Measurements from ENCODE around the gene NMUR2. TPM values are rescaled to one million over a fixed set of nuclear protein-coding genes. Genes with fewer than 3 reads are reported as not detected.

The NMUR2 gene
- total and polyA plus RNA-seq, 2 donors (not counting 3 experiments of a cell fraction or from before 2014, with no cell fraction given) = not detected

DNA sequence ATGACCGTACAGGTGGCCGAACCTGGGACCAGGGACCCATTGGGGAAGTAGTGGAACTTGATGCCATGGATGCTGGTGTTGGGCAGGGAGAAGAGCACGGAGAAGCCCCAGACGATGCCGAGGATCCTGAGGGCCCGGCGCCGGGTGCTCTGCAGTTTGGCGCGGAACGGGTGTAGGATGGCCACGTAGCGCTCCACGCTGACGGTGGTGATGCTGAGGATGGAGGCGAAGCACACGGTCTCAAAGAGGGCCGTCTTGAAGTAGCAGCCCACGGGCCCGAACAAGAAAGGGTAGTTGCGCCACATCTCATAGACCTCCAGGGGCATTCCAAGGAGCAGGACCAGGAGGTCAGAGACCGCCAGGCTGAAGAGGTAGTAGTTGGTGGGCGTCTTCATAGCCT, 585 bp downstream of the NMUR2 start:
- BruUV-seq (replicated peaks) = no TSS peak
- Histone ChIP-seq H3K4me2 (ENCODE audit: insufficient read depth, low read length) (no peak overlapping the region), H3K27me3 (ENCODE audit: control insufficient read depth in 2 of 2, insufficient read depth in 2 of 2, low read length in 2 of 2) (no peaks in the 10 kb centered on the region), H3K9me1 (replicated peaks; ENCODE audit: control insufficient read depth, extremely low read depth, insufficient read depth, low read length) (no peaks in the 10 kb centered on the region), H4K20me1 (replicated peaks; ENCODE audit: control insufficient read depth, extremely low read depth, insufficient read depth, low read length) (no peaks in the 10 kb centered on the region), H3K36me3 (ENCODE audit: control insufficient read depth in 2 of 2, extremely low read depth in 1 of 2, insufficient read depth in 2 of 2, low read length in 2 of 2) (no peaks in the 10 kb centered on the region), H3K9me3 (replicated peaks; ENCODE audit: control insufficient read depth, insufficient read depth, low read length) (no peaks in the 10 kb centered on the region), H3K4me3 (replicated peaks in 1 of 3; ENCODE audit: insufficient read depth in 1 of 3, low read depth in 1 of 3, low read length in 3 of 3) (no peak overlapping the region), H3K79me2 (ENCODE audit: control insufficient read depth, insufficient read depth, low read length) (no peaks in the 10 kb centered on the region), H2AFZ (ENCODE audit: low read depth, low read length) (no peak overlapping the region), H3K4me1 (ENCODE audit: control insufficient read depth, extremely low read depth, insufficient read depth, low read length) (no peaks in the 10 kb centered on the region), H3K27ac (ENCODE audit: insufficient read depth, low read depth, low read length) (no peak overlapping the region), H3K9ac (replicated peaks; ENCODE audit: extremely low read depth, insufficient read depth, low read length) (no peak overlapping the region)
- FAIRE-seq = no peak
- no peak for DNase-seq (ENCODE audit: low read depth, low spot score)
- TF ChIP-seq FOS (IDR thresholded peaks at IDR 0.05; ENCODE audit: borderline replicate concordance, insufficient read depth, low read length) (no peak), POLR2A (IDR thresholded peaks at IDR 0.05; ENCODE audit: low read depth, low read length) (no peak), POLR2AphosphoS5 (IDR thresholded peaks at IDR 0.05; ENCODE audit: insufficient read depth, low read depth, low read length) (no peak), JUN (IDR thresholded peaks at IDR 0.05; ENCODE audit: borderline replicate concordance, insufficient read depth, insufficient read length, low read depth) (no peak), EZH2 (IDR thresholded peaks at IDR 0.05; ENCODE audit: borderline replicate concordance, low read depth, low read length, severe bottlenecking) (no peak), GATA2 (IDR thresholded peaks at IDR 0.05; ENCODE audit: insufficient read depth, insufficient read length, low read depth, low read length) (no peak), MYC (IDR thresholded peaks at IDR 0.05; ENCODE audit: low read depth, low read length) (no peak)
- TF ChIP-seq, protein P1, sequence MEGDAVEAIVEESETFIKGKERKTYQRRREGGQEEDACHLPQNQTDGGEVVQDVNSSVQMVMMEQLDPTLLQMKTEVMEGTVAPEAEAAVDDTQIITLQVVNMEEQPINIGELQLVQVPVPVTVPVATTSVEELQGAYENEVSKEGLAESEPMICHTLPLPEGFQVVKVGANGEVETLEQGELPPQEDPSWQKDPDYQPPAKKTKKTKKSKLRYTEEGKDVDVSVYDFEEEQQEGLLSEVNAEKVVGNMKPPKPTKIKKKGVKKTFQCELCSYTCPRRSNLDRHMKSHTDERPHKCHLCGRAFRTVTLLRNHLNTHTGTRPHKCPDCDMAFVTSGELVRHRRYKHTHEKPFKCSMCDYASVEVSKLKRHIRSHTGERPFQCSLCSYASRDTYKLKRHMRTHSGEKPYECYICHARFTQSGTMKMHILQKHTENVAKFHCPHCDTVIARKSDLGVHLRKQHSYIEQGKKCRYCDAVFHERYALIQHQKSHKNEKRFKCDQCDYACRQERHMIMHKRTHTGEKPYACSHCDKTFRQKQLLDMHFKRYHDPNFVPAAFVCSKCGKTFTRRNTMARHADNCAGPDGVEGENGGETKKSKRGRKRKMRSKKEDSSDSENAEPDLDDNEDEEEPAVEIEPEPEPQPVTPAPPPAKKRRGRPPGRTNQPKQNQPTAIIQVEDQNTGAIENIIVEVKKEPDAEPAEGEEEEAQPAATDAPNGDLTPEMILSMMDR (IDR thresholded peaks at IDR 0.05; ENCODE audit: extremely low read depth in 1 of 2, insufficient read depth in 1 of 2, low read depth in 1 of 2, low read length in 2 of 2) = no peak
- ChIA-PET CTCF (no interaction called here), POLR2A (no interaction called here)
- intact Hi-C loops (cut with micrococcal nuclease) (no loop called here), dilution Hi-C loops (cut with MboI; ENCODE audit: extremely low pct_ligation_motif_present, low sequenced_read_pairs) (no loop called here)

Data from endothelial cell of umbilical vein (primary cell).